GM19238 (cell line): Measurements from ENCODE around the gene SLC35F6.
"Not testable (repeated sequence)": the region's sequence is repeated elsewhere in the genome, so short reads cannot be mapped to it uniquely, and the experiment has no call there.

Experiments used
- DNase-seq: peaks from one replicate; pipeline ENCODE4 v3.0.0; 2011; ENCODE audit warnings: low spot score; ENCODE audit not compliant: insufficient read length

The SLC35F6 gene

GRCh38 chr2:26754972-26755670, 9.0 kb upstream of the SLC35F6 start:
- no peak for DNase-seq

DNA sequence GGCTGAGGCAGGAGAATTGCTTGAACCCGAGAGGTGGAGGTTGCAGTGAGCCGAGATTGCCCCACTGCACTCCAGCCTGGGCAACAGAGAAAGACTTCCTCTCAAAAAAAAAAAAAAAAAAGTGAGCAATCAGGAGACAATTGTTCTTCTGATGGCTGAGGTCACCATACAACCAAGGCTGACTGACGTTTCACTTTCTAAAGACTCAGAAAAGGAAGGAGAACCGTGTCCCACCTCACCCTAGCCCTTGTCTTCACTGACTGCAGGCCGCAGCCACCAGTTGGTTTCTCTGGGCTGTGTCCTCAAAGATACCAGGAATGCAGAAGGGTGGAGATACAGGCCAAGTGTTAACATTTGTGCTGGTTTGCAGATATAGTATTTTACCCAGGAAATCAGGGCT, 7.7 kb upstream of the SLC35F6 start:
- DNase-seq, result no peak

- DNase-seq, result no peak
Observed at GRCh38 chr2:26757873-26758789, 6.0 kb upstream of the SLC35F6 start.

GRCh38 chr2:26758790-26759321, 5.2 kb upstream of the SLC35F6 start:
- no peak for DNase-seq

GRCh38 chr2:26759845-26760244, 4.2 kb upstream of the SLC35F6 start:
- DNase-seq, result no peak

DNA sequence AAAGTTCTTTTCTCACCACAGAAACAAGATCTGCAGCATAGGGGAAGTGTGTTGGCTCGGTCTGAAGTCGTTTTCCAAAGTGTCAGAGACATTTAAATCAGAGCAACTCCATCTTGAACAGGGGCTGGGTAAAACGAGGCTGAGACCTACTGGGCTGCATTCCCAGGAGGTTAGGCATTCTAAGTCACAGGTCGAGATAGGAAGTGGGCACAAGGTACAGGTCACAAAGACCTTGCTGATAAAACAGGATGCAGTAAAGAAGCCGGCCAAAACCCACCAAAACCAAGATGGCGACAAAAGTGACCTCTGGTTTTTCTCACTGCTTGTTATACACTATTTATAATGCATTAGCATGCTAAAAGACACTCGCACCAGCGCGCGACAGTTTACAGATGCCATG, 3.1 kb upstream of the SLC35F6 start:
- not testable (repeated sequence) for DNase-seq

DNA sequence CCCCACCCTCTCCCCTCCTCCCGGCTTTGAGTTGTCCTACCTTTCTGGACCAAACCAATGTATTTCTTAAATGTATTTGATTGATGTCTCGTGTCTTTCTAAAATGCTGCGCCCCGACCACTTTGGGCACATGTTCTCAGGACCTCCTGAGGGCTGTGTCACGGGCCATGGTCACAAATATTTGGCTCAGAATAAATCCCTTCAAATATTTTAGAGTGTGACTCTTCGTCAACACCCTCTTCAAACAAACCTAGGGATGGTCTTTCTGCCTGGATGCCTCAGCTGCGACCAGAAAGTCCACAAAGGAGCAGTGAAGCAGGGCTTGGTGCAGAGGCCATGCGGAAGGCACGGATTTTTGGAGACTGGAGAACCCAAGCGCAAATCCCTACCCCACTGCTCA, 1.1 kb upstream of the SLC35F6 start:
- DNase-seq, result no peak

DNA sequence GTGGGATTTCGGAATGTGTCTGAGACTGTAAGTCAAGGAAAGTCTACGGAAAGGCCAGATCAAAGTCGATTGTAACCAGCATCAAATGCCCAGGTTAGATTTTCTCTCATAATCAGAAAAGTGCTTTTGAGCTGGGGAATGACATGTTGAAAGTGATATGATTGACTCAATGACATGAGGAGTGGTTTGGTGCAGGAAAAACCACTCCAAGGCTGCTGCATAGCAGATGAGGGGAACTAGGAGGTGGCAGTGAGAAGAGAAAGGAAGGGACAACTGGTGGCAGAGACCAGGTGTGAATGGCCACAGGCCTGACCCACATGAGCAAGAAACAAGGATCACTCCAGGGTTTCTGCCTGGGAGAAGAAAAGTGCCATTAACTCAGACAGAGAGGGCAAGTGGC, 822 bp downstream of the SLC35F6 start:
- no peak for DNase-seq

DNA sequence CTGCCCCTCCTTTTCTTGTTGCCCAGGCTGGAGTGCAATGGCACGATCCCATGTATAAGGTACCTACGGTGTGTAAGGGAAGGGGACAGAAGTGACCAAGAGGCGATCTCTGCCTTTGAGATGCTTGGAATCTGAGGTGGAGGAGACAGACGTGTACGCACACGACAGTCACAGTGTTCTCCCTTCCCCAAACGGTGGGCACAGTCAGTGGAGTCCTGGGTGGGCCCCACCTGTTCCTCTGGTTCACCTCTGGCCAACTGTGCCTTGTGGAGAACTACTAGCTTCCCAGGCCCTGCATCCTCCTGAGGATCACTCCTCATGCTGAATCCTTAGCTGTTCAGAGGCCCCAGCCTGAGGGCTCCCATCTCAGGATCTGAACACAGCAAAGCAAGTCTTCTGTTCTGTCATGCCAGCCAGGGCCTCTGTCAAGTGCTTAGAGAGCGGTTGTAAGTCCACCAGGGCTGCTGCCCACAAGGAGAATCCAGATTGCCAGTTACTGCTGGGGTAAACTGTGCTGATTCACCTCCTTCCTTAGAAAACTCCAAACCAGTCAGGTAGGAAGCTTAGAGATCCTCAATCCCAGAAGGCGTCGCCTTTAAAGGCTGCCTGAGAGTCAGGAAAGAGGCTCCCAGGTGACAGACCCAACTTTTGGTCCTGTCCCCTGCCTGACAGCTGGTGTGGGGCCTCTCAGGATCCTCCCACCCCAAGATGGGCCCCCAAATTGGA, 1.6 kb downstream of the SLC35F6 start:
- no peak for DNase-seq

DNA sequence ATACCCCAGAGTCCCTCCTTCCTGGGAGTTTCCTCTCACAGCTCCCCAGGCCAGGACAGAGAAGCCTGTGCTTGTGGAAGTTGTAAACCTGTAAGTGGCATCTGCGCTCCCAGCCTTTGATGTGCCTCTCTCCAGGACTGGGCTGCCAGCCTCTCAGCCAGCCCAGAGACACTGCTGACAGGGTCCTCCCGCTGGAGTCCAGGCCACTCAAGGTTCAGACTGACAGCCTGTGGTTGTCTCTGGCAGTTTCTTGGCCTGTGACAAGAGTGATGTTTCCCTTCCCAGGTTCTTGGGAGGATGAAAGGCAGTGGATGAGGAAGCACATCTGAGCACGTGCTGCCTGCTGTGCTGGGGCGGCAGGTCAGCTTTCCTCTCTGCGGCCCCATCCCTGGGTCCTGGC, 3.0 kb downstream of the SLC35F6 start:
- no peak for DNase-seq

DNA sequence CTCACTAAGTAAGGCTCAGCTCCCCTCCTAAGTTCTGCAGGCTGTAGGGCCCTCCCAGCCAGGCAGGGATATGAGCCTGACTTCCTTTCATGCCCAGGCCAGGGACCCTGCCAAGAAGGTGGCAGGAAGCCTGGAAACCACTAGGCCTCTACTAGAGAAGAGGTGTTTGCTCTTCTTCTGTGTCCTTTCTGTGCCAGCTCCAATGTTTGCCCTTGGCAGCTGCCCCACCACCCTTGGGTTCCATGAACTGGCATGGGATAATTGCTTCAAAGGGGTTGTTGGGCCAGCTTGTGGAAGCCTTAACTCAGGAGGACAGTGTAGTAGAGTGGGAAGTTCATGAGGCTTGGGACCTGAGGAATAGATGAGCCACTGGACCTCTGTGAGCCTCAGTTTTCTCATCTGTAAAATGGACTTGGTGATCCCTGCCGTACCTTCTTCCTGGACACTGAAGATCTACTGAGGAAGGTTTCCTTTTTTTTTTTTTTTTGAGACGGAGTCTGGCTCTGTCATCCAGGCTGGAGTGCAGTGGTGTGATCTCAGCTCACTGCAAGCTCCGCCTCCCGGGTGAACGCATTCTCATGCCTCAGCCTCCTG, 3.9 kb downstream of the SLC35F6 start:
- DNase-seq, result no peak

DNA sequence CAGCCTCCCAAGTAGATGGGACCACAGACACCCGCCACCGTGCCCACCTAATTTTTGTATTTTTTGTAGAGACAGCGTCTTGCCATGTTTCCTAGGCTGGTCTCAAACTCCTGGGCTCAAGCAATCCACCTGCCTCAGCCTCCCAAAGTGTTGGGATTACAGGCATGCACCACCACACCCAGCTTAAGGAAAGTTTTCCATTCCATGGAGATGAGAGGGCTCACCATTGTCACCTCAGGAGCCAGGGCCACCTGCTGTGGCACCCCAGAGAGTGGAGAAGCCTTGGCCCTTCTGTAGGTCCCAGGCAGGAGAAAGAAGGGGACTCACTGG, 4.6 kb downstream of the SLC35F6 start:
- no peak for DNase-seq

- DNase-seq, result no peak
Observed at GRCh38 chr2:26769089-26769761, 5.1 kb downstream of the SLC35F6 start.

GRCh38 chr2:26770986-26771586, 7.0 kb downstream of the SLC35F6 start:
- no peak for DNase-seq

GRCh38 chr2:26772064-26773001, 8.2 kb downstream of the SLC35F6 start:
- no peak for DNase-seq

DNA sequence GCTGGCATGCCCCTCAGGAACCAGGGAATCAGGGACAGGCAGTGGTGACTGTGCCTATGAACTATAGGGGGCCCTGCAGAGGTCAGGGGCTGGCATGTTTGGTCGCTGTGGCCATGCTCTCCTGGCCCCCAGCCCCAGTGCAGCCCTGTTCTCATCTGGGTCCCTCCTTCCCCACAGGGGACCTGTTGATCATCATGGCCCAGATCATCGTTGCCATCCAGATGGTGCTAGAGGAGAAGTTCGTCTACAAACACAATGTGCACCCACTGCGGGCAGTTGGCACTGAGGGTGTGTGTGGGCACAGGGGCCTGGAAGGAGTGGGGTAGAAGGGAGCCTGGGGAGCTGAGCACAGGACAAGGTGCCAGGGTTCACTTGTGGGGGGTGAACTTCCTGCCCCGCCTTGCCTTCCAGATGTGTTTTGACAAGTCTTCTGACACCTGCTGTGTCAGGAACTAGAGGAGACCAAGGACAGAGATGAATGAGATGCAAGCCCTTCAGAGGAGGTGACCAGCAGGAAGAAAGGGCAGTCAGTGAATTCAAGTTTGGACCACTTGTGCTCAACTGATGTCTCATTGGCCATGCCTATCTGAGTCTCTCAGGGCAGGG, 12.2 kb downstream of the SLC35F6 start:
- no peak for DNase-seq

- no peak for DNase-seq
Observed at GRCh38 chr2:26778098-26778497, 14.0 kb downstream of the SLC35F6 start.

DNA sequence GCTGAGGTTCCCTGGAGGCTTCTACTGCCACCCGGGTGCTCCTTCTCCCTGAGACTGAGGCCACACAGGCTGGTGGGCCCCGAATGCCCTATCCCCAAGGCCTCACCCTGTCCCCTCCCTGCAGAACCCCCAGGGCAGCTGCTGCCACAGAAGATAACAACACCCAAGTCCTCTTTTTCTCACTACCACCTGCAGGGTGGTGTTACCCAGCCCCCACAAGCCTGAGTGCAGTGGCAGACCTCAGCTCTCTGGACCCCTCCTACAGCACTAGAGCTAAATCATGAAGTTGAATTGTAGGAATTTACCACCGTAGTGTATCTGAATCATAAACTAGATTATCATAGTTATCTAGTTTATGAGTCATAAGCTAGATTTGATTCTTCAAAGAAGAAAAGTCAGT, 14.4 kb downstream of the SLC35F6 start:
- DNase-seq, result no peak

DNA sequence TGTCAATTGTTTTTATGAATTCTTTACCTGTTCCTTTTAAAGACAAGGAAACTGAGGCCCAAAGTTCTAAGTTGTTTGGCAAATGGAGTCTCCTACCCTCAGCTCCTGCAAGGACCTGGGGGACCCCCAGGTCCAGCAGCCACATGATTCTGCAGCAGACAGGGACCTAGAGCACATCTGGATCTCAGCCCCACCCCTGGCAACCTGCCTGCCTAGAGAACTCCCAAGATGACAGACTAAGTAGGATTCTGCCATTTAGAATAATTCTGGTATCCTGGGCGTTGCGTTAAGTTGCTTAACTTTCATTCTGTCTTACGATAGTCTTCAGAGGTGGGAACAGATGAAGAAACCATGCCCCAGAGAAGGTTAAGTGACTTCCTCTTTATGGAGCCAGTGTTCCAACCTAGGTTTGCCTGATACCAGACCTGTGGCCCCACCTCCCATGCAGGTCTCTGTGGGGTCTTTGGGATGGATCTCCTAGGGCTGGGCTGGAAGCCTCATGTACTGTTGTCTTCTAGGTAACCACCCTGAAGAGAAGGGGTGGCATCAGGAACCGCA, 16.2 kb downstream of the SLC35F6 start:
- no peak for DNase-seq
